ENCODE data around the gene COX7C.
"Not testable (repeated sequence)": the region's sequence is repeated elsewhere in the genome, so short reads cannot be mapped to it uniquely, and the experiment has no call there.

COX7C gene

GRCh38 chr5:86623785-86624483 lies 6.2 kb downstream of the COX7C start:
- Histone ChIP-seq H3K9ac (ENCODE audit: low read depth, low read length) (no peak overlapping the region), H3K4me1 (ENCODE audit: insufficient read depth, low read length) (peaks cover 3% of the 10 kb centered on the region; the same call in 1 of the 2 replicates), H3K4me3 (ENCODE audit: low read length) (no peak overlapping the region), H3K9me3 (ENCODE audit: insufficient read depth, low read depth, low read length) (no peaks in the 10 kb centered on the region), H3K27me3 (ENCODE audit: insufficient read depth, low read length) (no peaks in the 10 kb centered on the region), H3K27ac (ENCODE audit: low read length) (no peak overlapping the region), H3K36me3 (ENCODE audit: insufficient read depth, low read depth, low read length) (peaks cover 36% of the 10 kb centered on the region)

- Histone ChIP-seq H3K9ac (ENCODE audit: low read depth, low read length) (no peak overlapping the region), H3K36me3 (ENCODE audit: insufficient read depth, low read depth, low read length) (peaks cover 24% of the 10 kb centered on the region), H3K4me3 (ENCODE audit: low read length) (no peak overlapping the region), H3K4me1 (ENCODE audit: insufficient read depth, low read length) (no peaks in the 10 kb centered on the region), H3K27ac (ENCODE audit: low read length) (no peak overlapping the region), H3K9me3 (ENCODE audit: insufficient read depth, low read depth, low read length) (no peaks in the 10 kb centered on the region), H3K27me3 (ENCODE audit: insufficient read depth, low read length) (no peaks in the 10 kb centered on the region)
Observed at GRCh38 chr5:86625148-86625547, 7.4 kb downstream of the COX7C start.

- Histone ChIP-seq H3K4me1 (ENCODE audit: insufficient read depth, low read length) (no peaks in the 10 kb centered on the region), H3K9ac (ENCODE audit: low read depth, low read length) (no peak overlapping the region), H3K9me3 (ENCODE audit: insufficient read depth, low read depth, low read length) (no peaks in the 10 kb centered on the region), H3K4me3 (ENCODE audit: low read length) (no peak overlapping the region), H3K27me3 (ENCODE audit: insufficient read depth, low read length) (no peaks in the 10 kb centered on the region), H3K36me3 (ENCODE audit: insufficient read depth, low read depth, low read length) (peaks cover 14% of the 10 kb centered on the region), H3K27ac (ENCODE audit: low read length) (no peak overlapping the region)
Observed at GRCh38 chr5:86626149-86626548, 8.4 kb downstream of the COX7C start.

GRCh38 chr5:86631165-86631564 lies 13.4 kb downstream of the COX7C start:
- Histone ChIP-seq H3K36me3 (ENCODE audit: insufficient read depth, low read depth, low read length) (no peaks in the 10 kb centered on the region), H3K9ac (ENCODE audit: low read depth, low read length) (no peak overlapping the region), H3K4me3 (ENCODE audit: low read length) (no peak overlapping the region), H3K27ac (ENCODE audit: low read length) (no peak overlapping the region), H3K27me3 (ENCODE audit: insufficient read depth, low read length) (no peaks in the 10 kb centered on the region), H3K9me3 (ENCODE audit: insufficient read depth, low read depth, low read length) (no peaks in the 10 kb centered on the region), H3K4me1 (ENCODE audit: insufficient read depth, low read length) (peaks cover 3% of the 10 kb centered on the region; the same call in 1 of the 2 replicates)

GRCh38 chr5:86640998-86641397 lies 23.3 kb downstream of the COX7C start:
- H3K9ac ChIP-seq (ENCODE audit: low read depth, low read length): 0 out of 2 replicates have a peak overlapping the region, but pooled peaks have one; percentile 12
- H3K27me3 ChIP-seq (ENCODE audit: insufficient read depth, low read length): no peaks in the 10 kb centered on the region
- no peak overlapping the region for H3K4me3 ChIP-seq (ENCODE audit: low read length)
- peaks cover 48% of the 10 kb centered on the region; the same call in 1 of the 2 replicates for H3K4me1 ChIP-seq (ENCODE audit: insufficient read depth, low read length)
- no peak overlapping the region for H3K27ac ChIP-seq (ENCODE audit: low read length)
- H3K9me3 ChIP-seq (ENCODE audit: insufficient read depth, low read depth, low read length): no peaks in the 10 kb centered on the region
- no peaks in the 10 kb centered on the region for H3K36me3 ChIP-seq (ENCODE audit: insufficient read depth, low read depth, low read length)

- H3K9ac ChIP-seq (ENCODE audit: low read depth, low read length): peak overlapping the region; percentile 63; the same call in 1 of the 2 replicates
- peak overlapping the region; percentile 7; the same call in 1 of the 2 replicates for H3K4me3 ChIP-seq (ENCODE audit: low read length)
- H3K36me3 ChIP-seq (ENCODE audit: insufficient read depth, low read depth, low read length): no peaks in the 10 kb centered on the region
- H3K27me3 ChIP-seq (ENCODE audit: insufficient read depth, low read length): no peaks in the 10 kb centered on the region
- peaks cover 54% of the 10 kb centered on the region; the same call in 1 of the 2 replicates for H3K4me1 ChIP-seq (ENCODE audit: insufficient read depth, low read length)
- no peaks in the 10 kb centered on the region for H3K9me3 ChIP-seq (ENCODE audit: insufficient read depth, low read depth, low read length)
- peak overlapping the region; percentile 51 for H3K27ac ChIP-seq (ENCODE audit: low read length)
Observed at GRCh38 chr5:86644843-86645242, 27.1 kb downstream of the COX7C start.

GRCh38 chr5:86645885-86646284 lies 28.1 kb downstream of the COX7C start:
- no peaks in the 10 kb centered on the region for H3K27me3 ChIP-seq (ENCODE audit: insufficient read depth, low read length)
- no peak overlapping the region for H3K4me3 ChIP-seq (ENCODE audit: low read length)
- H3K9me3 ChIP-seq (ENCODE audit: insufficient read depth, low read depth, low read length): no peaks in the 10 kb centered on the region
- peak overlapping the region; percentile 44; the same call in 1 of the 2 replicates for H3K9ac ChIP-seq (ENCODE audit: low read depth, low read length)
- peak overlapping the region; percentile 51 for H3K27ac ChIP-seq (ENCODE audit: low read length)
- H3K4me1 ChIP-seq (ENCODE audit: insufficient read depth, low read length): peaks cover 45% of the 10 kb centered on the region; the same call in 1 of the 2 replicates
- H3K36me3 ChIP-seq (ENCODE audit: insufficient read depth, low read depth, low read length): no peaks in the 10 kb centered on the region

- Histone ChIP-seq H3K27me3 (ENCODE audit: insufficient read depth, low read length) (no peaks in the 10 kb centered on the region), H3K4me1 (ENCODE audit: insufficient read depth, low read length) (peaks cover 37% of the 10 kb centered on the region; the same call in 1 of the 2 replicates), H3K4me3 (ENCODE audit: low read length) (no peak overlapping the region), H3K9ac (ENCODE audit: low read depth, low read length) (no peak overlapping the region), H3K36me3 (ENCODE audit: insufficient read depth, low read depth, low read length) (no peaks in the 10 kb centered on the region), H3K9me3 (ENCODE audit: insufficient read depth, low read depth, low read length) (no peaks in the 10 kb centered on the region), H3K27ac (ENCODE audit: low read length) (peak overlapping the region; percentile 22)
Observed at GRCh38 chr5:86646671-86647070, 28.9 kb downstream of the COX7C start.

GRCh38 chr5:86649832-86650505 lies 32.2 kb downstream of the COX7C start:
- Histone ChIP-seq H3K9ac (ENCODE audit: low read depth, low read length) (no peak overlapping the region), H3K27ac (ENCODE audit: low read length) (no peak overlapping the region), H3K36me3 (ENCODE audit: insufficient read depth, low read depth, low read length) (no peaks in the 10 kb centered on the region), H3K4me1 (ENCODE audit: insufficient read depth, low read length) (peaks cover 19% of the 10 kb centered on the region; the same call in 1 of the 2 replicates), H3K4me3 (ENCODE audit: low read length) (no peak overlapping the region), H3K9me3 (ENCODE audit: insufficient read depth, low read depth, low read length) (no peaks in the 10 kb centered on the region), H3K27me3 (ENCODE audit: insufficient read depth, low read length) (no peaks in the 10 kb centered on the region)

GRCh38 chr5:86660771-86661170 lies 43.0 kb downstream of the COX7C start:
- H3K4me3 ChIP-seq (ENCODE audit: low read length); H3K36me3 ChIP-seq (ENCODE audit: insufficient read depth, low read depth, low read length); H3K4me1 ChIP-seq (ENCODE audit: insufficient read depth, low read length); H3K9ac ChIP-seq (ENCODE audit: low read depth, low read length); H3K27ac ChIP-seq (ENCODE audit: low read length); H3K27me3 ChIP-seq (ENCODE audit: insufficient read depth, low read length); H3K9me3 ChIP-seq (ENCODE audit: insufficient read depth, low read depth, low read length): not testable (repeated sequence)

GRCh38 chr5:86664173-86664572 lies 46.4 kb downstream of the COX7C start:
- no peak overlapping the region for H3K9ac ChIP-seq (ENCODE audit: low read depth, low read length)
- H3K36me3 ChIP-seq (ENCODE audit: insufficient read depth, low read depth, low read length): no peaks in the 10 kb centered on the region
- H3K4me1 ChIP-seq (ENCODE audit: insufficient read depth, low read length): no peaks in the 10 kb centered on the region
- H3K27ac ChIP-seq (ENCODE audit: low read length): no peak overlapping the region
- no peaks in the 10 kb centered on the region; the same call in 1 of the 2 replicates for H3K9me3 ChIP-seq (ENCODE audit: insufficient read depth, low read depth, low read length)
- H3K4me3 ChIP-seq (ENCODE audit: low read length): no peak overlapping the region
- H3K27me3 ChIP-seq (ENCODE audit: insufficient read depth, low read length): no peaks in the 10 kb centered on the region

All from iPS-20b (cell line).